Measurements from ENCODE around the gene XXYLT1.
A peak's percentile ranks its signal among the peaks of the same experiment; 100 is the strongest.

Gene XXYLT1

GRCh38 chr3:195266428-195266827, 4.5 kb downstream of the XXYLT1 start:
- no peak for DNase-seq (ENCODE audit: low spot score)

- no peak for DNase-seq (ENCODE audit: low spot score)
These were observed 5.5 kb downstream of the XXYLT1 start for GRCh38 chr3:195265363-195265976.

- DNase-seq (ENCODE audit: low spot score): no peak
These were observed 6.9 kb downstream of the XXYLT1 start for GRCh38 chr3:195263925-195264600.

- DNase-seq (ENCODE audit: low spot score): no peak
These were observed 7.6 kb downstream of the XXYLT1 start for GRCh38 chr3:195263193-195263924.

- no peak for DNase-seq (ENCODE audit: low spot score)
These were observed 9.0 kb downstream of the XXYLT1 start for GRCh38 chr3:195261925-195262324.

GRCh38 chr3:195260280-195260905, 10.6 kb downstream of the XXYLT1 start:
- DNase-seq (ENCODE audit: low spot score): no peak

GRCh38 chr3:195259475-195260279, 11.3 kb downstream of the XXYLT1 start:
- peak; percentile 96 for DNase-seq (ENCODE audit: low spot score)

- DNase-seq (ENCODE audit: low spot score): no peak
These were observed 11.8 kb downstream of the XXYLT1 start for GRCh38 chr3:195259154-195259474.

- peak; percentile 42 for DNase-seq (ENCODE audit: low spot score)
These were observed 12.4 kb downstream of the XXYLT1 start for GRCh38 chr3:195258449-195259153.

GRCh38 chr3:195257454-195258448, 13.2 kb downstream of the XXYLT1 start:
- no peak for DNase-seq (ENCODE audit: low spot score)

GRCh38 chr3:195256639-195257453, 14.1 kb downstream of the XXYLT1 start:
- DNase-seq (ENCODE audit: low spot score): no peak

- DNase-seq (ENCODE audit: low spot score): no peak
These were observed 15.1 kb downstream of the XXYLT1 start for GRCh38 chr3:195255571-195256501.

GRCh38 chr3:195255176-195255500, 15.8 kb downstream of the XXYLT1 start:
- no peak for DNase-seq (ENCODE audit: low spot score)

GRCh38 chr3:195254454-195255175, 16.3 kb downstream of the XXYLT1 start:
- no peak for DNase-seq (ENCODE audit: low spot score)

GRCh38 chr3:195253923-195254432, 17.0 kb downstream of the XXYLT1 start:
- no peak for DNase-seq (ENCODE audit: low spot score)

- DNase-seq (ENCODE audit: low spot score): no peak
These were observed 19.5 kb downstream of the XXYLT1 start for GRCh38 chr3:195251336-195252065.

All from HuH-7 (cell line).